ENCODE measurements around the gene SERPINB6. TPM values are rescaled to one million over a fixed set of nuclear protein-coding genes. Genes with fewer than 3 reads are reported as not detected.

The SERPINB6 gene
- total RNA-seq: 97.8 and 103 TPM in 2 replicates

DNA sequence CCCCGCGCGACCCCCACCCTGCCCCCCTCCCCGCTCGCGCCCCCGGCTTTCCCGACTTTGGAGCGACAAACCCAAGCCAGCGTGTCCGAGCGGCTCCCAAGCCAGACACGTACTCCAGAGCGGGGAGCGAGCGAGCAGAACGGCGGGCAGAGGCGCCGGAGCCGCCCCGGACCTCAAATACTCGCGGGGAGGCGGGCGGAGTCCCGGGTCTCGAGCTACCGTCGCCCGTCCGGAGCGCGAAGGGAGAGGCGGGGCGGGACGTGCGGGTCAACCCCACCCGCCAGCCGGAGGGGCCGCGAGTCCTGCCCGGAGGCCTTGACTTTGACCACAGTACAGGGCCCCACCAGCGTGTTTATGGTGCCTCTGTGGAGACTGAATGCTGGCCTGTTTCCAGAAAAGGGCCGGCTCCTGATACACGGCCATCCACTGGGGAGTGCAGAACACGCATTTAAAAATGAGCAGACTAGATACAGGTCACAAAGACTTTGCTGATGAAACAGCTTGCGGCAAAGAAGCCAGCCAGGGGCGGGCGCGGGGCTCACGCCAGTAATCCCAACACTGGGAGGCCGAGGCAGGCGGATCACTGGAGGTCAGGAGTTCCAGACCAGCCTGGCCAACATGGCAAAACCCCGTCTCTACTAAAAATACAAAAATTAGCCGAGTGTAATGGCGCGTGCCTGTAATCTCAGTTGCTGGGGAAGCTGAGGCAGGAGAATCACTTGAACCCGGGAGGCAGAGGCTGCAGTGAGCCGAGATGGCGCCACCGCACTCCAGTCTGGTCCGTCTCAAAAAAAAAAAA, at the start of gene SERPINB6:
SERPINB6 (minus strand) TSS at position 148 of the 799 bp plus-strand sequence. CDS start 12,235 bp downstream, outside the sequence.

GRCh38 chr6:2999618-3000557, 28.5 kb upstream of the SERPINB6 start, which contains the start of gene NQO2:
NQO2 (plus strand) TSS chr6:2999894; CDS start chr6:3006553, 6,659 bp downstream.

Other genes starting within 250 kb of the SERPINB6 start
- 0.46 and 0.57 TPM in 2 replicates for gene MYLK4, start 220.6 kb downstream of the SERPINB6 start, total RNA-seq
- gene WRNIP1, start 206.2 kb downstream of the SERPINB6 start, total RNA-seq: 36.1 and 43.2 TPM in 2 replicates
- gene SERPINB1, start 129.7 kb downstream of the SERPINB6 start, total RNA-seq: 19.5 and 20.3 TPM in 2 replicates
- 6.4 TPM in 2 replicates for gene SERPINB9, start 68.3 kb downstream of the SERPINB6 start, total RNA-seq
- 34.1 and 38.5 TPM in 2 replicates for gene NQO2, start 28.3 kb upstream of the SERPINB6 start, total RNA-seq
- gene RIPK1, start 96.9 kb upstream of the SERPINB6 start, total RNA-seq: 24.0 TPM in 2 replicates
- gene BPHL, start 147.1 kb upstream of the SERPINB6 start, total RNA-seq: 9.7 and 12.5 TPM in 2 replicates
- gene TUBB2A, start 186.0 kb upstream of the SERPINB6 start, total RNA-seq: 43.4 and 59.2 TPM in 2 replicates